ENCODE results near the gene TM9SF3.

TM9SF3 gene

GRCh38 chr10:96509017-96509641, 77.7 kb downstream of the TM9SF3 start:
- DNase-seq (ENCODE audit: low spot score): no peak

- DNase-seq (ENCODE audit: low spot score): no peak
Observed at GRCh38 chr10:96507044-96507443, 79.8 kb downstream of the TM9SF3 start.

GRCh38 chr10:96505150-96506136, 81.4 kb downstream of the TM9SF3 start:
- no peak for DNase-seq (ENCODE audit: low spot score)

GRCh38 chr10:96502561-96503282, 84.1 kb downstream of the TM9SF3 start:
- no peak for DNase-seq (ENCODE audit: low spot score)

- DNase-seq (ENCODE audit: low spot score): no peak
Observed at GRCh38 chr10:96501985-96502384, 84.8 kb downstream of the TM9SF3 start.

GRCh38 chr10:96500519-96500918, 86.3 kb downstream of the TM9SF3 start:
- DNase-seq (ENCODE audit: low spot score): no peak

GRCh38 chr10:96500050-96500449, 86.8 kb downstream of the TM9SF3 start:
- DNase-seq (ENCODE audit: low spot score): no peak

GRCh38 chr10:96497391-96497790, 89.4 kb downstream of the TM9SF3 start:
- DNase-seq (ENCODE audit: low spot score): no peak

- peak; percentile 65 for DNase-seq (ENCODE audit: low spot score)
Observed at GRCh38 chr10:96496281-96496925, 90.4 kb downstream of the TM9SF3 start.

GRCh38 chr10:96495544-96495943, 91.3 kb downstream of the TM9SF3 start:
- no peak for DNase-seq (ENCODE audit: low spot score)

GRCh38 chr10:96494694-96495093, 92.1 kb downstream of the TM9SF3 start:
- DNase-seq (ENCODE audit: low spot score): no peak

GRCh38 chr10:96493871-96494525, 92.8 kb downstream of the TM9SF3 start:
- DNase-seq (ENCODE audit: low spot score): no peak

- no peak for DNase-seq (ENCODE audit: low spot score)
Observed at GRCh38 chr10:96493254-96493653, 93.6 kb downstream of the TM9SF3 start.

GRCh38 chr10:96491303-96491702, 95.5 kb downstream of the TM9SF3 start:
- DNase-seq (ENCODE audit: low spot score): no peak

GRCh38 chr10:96488161-96488935, 98.5 kb downstream of the TM9SF3 start:
- no peak for DNase-seq (ENCODE audit: low spot score)

GRCh38 chr10:96482815-96483588, 103.8 kb downstream of the TM9SF3 start:
- no peak for DNase-seq (ENCODE audit: low spot score)

- DNase-seq (ENCODE audit: low spot score): no peak
Observed at GRCh38 chr10:96478355-96478754, 108.5 kb downstream of the TM9SF3 start.

- peak; percentile 62 for DNase-seq (ENCODE audit: low spot score)
Observed at GRCh38 chr10:96473866-96474265, 112.9 kb downstream of the TM9SF3 start.

GRCh38 chr10:96470116-96470743, 116.6 kb downstream of the TM9SF3 start:
- peak; percentile 59 for DNase-seq (ENCODE audit: low spot score)
